Embryonic facial prominence (tissue), 1 donor: ENCODE data around the gene RCHY1.
"Not testable (repeated sequence)": the region's sequence is repeated elsewhere in the genome, so short reads cannot be mapped to it uniquely, and the experiment has no call there.

ENCODE experiments used
- DNase-seq: peaks from one replicate; pipeline ENCODE4 v3.0.0-alpha.2; 2016; ENCODE audit errors: extremely low spot score

RCHY1 gene

DNA sequence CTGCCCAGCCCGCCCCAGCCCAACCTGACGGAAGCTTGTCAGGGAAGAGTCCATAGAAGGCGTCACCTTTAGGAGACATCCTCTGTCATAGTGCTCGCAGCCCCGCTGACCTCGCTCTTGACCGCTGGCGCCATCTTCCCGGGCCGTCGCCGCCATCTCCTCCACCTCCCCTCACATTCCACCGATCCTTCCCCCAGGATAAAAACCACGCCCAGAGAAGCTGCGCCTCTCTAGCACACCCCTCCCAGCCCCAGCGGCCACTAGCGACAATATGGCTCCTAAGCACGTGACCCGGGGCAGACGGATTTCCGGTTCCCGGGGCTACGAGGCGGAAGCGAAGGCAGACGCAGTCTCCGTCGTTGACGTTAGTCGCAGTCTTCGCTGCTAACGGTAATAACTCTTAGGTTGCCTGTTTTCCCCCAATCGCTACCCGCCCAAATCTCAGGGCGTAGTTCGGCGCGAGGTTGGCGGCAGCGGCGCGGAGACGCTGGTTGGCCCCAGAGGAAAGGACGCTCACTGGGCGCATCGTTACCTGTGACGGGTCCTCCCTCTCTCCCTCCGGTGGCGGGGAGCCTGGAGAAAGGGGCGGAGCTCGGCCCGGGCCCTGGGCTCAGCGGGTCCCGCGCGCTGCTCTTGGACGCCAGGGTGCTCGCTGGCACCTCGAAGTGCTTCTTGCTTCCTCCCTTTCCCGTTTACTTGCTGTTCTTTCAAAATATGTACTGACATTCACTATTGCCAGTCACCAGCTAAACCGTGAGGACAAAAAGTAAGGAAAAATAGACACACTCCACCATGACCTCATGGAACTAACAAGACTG is at the start of gene RCHY1, which contains the start of gene THAP6:
RCHY1 (minus strand) TSS at position 273 of the 818 bp plus-strand sequence; CDS start at position 156, 117 bp downstream.
THAP6 (plus strand) TSS at position 343 of the 818 bp plus-strand sequence. CDS start 980 bp downstream, outside the sequence.
- DNase-seq = peak; percentile 93

DNA sequence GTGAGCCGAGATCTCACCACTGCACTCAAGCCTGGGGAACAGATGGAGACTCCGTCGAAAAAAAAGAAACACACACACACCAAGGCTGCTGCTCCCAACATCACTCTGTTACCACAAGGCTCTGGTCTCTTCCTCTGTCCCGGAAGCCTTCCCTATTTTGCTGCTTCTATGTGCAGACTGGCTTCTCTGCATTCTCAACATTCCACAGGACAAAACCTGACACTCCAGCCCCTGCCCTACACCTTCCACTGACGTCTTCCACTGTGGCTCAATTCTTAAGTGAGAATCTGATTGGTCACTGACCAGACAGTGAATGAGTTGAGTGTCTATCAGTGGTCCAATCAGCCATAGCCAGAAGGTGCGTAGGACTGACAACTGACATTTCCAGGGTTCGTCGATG is 47.6 kb upstream of the RCHY1 start:
- DNase-seq = no peak

DNA sequence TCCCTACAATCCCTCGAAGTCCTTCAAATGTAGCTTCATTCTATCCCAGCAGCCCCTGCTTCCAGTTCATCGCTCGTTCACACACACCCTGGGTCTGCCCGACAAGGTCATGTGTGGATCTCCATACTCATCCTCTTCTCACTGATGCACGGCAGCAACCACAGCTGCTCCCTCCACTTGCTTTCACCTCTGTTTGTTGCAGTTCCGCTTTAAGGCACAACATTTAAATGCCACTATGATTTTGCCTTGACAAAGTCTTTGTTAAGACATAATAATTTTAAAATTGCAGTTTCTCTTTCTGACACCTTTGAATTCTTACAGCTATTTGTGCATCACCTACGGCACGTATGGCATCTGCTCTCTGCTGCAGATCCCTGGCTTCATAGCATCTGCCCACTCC is 43.5 kb upstream of the RCHY1 start:
- DNase-seq = no peak

DNA sequence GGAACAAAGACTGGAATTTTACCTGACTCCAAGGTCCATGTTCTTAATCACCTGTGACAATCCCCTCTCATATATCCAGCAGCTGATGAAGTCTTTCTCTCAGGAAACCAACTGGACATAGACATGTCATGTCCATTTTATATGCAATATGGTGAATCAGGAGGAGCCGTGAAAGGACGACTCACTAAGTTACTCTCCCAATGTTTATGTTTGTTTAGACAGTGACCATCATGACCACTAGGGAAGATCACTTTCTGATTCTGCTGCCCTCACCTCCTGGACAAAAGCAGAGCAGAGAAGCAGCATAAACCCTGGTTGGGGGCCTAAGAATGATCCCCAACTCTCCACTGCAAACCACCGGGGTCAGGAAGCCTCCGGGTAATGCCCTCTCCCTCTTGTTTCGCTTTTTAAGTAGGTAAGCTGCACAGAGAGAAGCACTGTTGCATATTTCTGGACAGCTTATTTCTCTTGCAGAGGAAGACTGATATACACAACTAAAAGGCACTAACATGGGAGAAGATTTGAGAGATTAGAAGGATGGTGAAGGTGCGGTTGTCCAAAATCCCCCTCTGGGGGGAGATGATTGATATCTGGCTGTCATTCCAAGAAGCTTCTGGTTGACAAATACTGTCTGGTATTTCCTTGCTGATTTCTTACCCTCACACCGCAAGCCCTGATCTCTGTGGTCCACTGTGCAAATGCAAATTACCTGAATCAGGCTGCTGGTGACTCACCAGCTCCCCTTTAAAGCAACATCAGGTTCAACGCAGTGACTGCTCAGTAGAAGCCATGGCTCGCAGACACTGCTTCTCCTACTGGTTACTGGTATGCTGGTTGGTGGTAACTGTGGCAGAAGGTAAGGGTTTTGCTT is 41.3 kb upstream of the RCHY1 start, which contains the start of gene ODAPH:
ODAPH (plus strand) TSS at position 773 of the 871 bp plus-strand sequence; CDS start at position 790, 17 bp downstream.
- no peak for DNase-seq

DNA sequence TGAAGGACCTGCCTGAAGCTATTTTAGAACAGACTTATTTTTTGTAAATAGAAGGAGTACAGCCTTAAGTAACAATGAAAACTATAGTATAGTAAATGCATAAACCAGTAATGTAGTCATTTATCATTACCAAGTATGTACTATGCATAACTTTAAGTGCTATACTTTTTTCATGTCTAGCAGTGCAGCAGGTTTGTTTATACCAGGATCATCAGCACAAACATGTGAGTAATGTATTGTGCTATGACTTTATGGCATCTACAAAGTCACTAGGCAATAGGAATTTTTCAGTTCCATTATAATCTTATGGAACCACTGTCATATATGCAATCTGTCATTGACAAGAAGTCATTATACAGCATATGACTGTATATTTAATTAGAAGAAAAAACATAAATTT is 38.2 kb upstream of the RCHY1 start:
- DNase-seq = no peak

DNA sequence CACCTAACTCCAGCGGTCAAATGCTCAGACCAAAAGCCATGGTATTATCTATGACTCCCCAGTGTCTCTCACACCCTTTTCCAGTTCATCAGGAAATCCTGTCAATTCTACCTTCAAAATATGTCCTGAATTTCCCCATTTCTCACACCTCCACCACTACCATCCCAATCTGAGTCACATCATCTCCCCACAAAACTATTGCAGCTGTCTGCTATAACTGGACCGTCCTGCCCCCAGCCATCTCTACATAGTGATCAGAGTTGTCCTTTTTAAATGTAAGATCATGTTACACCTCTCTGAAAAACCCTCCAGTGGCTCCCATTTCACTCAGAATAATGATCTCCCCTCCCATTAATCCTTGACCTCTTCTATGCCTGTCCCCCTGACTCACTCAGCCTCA is 34.8 kb upstream of the RCHY1 start:
- DNase-seq = no peak

DNA sequence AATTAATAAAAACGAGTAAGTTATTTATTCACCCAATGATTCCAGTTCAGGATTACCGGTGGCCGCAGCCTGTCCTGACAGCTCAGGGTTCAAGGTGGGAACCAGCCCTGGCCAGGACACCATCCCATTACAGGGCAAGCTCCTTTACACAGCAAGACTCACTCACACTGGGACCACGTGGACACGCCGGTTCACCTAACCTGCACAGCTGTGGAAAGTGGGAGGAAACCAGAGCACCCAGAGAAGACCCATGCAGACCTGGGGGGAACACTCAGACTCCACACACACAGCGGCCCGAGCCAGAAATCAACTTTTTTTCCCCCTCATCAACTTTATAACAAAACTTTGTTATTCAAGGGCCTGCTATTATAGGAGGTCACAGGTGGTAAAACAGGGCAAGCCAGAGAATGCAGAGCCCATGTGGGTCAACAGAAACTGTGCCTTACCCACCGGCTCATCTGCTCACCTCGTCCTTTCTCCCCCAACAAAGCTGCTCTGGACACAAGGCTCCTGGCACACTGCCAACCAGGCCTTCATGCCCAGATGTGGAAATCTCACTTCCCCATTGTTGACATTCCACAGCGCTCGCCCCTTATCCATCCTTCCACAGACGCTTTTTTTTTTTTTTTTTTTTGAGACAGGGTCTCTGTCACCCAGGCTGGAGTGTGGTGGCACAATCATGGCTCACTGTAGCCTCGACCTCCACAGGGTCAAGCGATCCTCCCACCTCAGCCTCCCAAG is 33.6 kb upstream of the RCHY1 start:
- no peak for DNase-seq

DNA sequence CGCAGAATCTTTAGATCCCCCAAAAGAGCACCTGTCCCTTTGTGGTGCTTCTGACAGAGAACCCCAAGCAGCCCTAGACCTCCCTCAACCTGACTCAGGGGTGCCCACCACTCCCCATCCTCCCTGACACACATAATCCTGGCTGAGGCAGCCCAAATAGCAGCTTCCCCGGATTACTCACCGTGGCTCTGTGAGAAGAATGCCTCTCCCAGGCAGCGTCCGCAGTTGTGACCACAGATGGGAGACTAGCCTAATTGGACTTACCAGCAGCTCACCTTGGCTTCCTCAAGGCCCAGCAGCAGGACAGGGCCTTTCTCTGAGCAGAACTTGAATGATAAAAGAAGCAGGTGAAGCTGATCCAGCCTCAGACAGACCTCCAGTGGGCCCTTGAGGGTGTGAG is 31.3 kb upstream of the RCHY1 start:
- no peak for DNase-seq

DNA sequence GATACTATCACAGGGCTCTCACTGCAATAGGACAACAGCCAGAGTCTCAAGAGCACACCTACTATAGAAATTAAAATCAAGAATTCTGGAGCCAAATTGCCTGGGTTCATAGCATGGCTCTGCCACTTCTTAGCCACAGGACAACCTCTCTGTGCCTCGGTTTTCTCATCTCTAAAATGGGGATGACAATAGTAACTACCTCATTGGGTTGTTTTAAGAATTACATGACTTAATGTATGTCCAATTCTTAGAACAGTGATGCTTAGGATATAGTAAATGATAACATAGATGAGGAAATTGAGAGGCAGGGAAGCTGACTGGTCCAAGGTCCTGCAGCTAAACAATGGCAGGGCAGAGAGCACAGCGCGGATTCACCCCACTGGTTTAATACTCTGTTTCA is 30.7 kb upstream of the RCHY1 start:
- DNase-seq = no peak

DNA sequence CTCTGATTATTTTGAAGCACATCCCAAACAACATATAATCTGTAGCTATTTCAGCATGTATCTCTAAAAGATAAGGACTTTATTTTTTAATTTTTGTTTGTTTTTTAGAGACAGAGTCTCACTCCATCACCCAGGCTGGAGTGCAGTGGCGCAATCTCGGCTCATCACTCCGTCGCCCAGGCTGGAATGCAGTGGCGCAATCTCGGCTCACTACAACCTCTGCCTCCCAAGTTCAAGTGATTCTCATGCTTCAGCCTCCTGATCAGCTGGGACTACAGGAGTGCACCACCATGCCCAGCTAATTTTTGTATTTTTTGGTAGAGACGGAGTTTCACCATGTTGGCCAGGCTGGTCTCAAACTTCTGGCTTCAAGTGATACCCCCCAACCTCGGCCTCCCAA is 30.0 kb upstream of the RCHY1 start:
- not testable (repeated sequence) for DNase-seq

DNA sequence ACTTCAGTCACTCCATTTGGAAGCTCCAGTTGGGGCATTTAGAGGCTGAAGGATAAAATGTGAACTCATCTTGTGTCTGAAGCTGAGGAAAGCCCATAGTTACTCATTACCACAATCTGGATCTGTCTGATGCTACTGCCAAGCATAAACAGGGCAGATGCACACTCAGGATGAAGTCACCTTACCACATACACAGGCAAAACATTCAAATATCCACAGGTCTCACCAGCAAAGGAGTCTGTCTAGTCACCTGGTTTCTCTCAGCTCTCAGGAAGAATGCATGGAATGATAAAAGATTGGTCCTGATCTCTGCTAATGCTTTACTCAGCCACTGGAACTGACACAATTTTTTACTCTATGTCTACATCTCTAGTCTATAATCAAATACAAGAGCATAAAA is 28.6 kb upstream of the RCHY1 start:
- no peak for DNase-seq

DNA sequence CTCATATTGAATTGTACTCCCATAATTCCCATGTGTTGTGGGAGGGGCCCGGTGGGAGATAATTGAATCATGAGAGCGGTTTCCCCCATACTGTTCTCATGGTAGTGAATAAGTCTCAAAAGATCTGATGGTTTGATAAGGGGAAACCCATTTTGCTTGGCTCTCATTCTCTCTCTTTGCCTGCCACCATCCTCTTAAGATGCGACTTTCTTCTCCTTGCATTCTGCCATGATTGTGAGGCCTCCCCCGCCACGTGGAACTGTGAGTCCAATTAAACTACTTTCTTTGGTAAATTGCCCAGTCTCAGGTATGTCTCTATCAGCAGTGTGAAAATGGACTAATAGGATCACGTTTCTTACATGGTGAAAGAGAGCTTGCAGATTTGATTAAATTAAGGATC is 23.1 kb upstream of the RCHY1 start:
- DNase-seq = not testable (repeated sequence)

DNA sequence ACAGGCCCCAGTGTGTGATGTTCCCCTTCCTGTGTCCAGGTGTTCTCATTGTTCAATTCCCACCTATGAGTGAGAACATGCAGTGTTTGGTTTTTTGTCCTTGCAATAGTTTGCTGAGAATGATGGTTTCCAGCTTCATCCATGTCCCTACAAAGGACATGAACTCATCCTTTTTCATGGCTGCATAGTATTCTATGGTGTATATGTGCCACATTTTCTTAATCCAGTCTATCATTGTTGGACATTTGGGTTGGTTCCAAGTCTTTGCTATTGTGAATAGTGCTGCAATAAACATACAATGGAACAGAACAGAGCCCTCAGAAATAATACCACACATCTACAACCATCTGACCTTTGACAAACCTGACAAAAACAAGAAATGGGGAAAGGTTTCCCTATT is 19.7 kb upstream of the RCHY1 start:
- DNase-seq = not testable (repeated sequence)

DNA sequence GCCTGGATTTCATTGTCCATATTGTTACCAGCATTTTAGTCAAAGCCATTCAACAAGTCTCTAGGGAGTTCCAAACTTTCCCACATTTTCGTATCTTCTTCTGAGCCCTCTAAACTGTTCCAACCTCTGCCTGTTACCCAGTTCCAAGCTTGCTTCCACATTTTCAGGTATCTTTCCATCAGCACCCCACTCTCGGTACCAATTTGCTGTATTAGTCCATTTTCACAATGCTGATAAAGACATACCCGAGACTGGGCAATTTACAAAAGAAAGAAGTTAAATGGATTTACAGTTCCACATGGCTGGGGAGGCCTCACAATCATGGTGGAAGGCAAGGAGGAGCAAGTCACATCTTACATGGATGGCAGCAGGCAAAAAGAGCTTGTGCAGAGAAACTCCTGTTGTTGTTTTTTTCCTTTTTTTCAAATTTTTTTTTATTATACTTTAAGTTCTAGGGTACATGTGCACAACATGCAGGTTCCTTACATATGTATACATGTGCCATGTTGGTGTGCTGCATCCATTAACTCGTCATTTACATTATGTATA is 19.2 kb upstream of the RCHY1 start:
- not testable (repeated sequence) for DNase-seq

DNA sequence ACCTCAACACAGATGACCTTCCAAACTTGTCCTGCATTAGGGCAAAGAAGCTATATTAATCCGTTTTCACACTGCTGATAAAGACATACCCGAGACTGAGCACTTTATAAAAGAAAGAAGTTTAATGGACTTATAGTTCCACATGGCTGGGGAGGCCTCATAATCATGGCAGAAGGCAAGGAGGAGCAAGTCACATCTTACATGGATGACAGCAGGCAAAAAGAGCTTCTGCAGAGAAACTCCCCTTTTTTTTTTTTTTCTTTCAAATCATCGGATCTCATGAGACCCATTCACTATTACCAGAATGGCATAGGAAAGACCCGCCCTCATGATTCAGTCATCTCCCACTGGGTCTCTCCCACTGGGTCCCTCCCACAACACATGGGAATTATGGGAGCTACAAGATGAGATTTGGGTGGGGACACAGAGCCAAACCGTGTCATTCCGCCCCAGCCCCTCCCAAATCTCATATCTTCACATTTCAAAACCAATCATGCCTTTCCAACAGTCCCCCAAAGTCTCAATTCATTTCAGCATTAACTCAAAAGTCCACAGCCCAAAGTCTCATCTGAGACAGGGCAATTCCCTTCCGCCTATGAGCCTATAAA is 17.4 kb upstream of the RCHY1 start:
- not testable (repeated sequence) for DNase-seq

DNA sequence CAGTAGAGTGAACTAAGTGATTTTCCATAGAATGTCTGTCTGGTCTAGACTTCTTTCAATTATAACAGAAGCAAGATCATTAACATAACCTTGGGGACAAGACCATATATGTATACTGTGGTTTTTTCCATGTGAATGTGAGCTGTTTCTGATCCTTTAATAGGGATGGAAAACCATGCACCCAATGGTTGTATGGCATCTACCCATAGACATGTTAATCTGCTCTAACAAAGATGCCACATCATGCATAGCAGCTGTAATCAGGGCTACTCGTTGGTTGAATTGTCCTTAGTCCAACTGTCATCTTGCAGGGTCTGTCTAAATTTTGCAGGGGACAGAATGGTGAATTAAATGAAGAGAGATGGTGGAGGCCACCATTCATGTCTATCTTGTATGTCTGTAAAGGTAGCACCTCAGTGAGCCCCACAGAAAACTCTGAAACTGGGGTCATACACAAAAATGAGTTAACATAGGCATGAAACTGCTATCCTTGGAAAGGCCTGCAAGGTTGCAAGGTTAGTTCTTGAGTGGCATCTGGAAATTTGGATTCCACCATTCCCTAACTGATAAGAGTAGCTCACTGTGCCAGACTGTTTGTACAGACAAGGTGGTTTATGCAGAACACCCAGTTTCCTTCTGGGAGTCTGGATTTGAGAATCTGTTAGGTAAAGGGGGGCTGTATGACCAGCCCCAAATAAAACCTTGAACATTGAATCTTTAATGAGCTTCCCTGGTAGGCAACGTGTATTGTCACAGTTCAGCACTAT is 16.5 kb upstream of the RCHY1 start:
- DNase-seq = no peak

DNA sequence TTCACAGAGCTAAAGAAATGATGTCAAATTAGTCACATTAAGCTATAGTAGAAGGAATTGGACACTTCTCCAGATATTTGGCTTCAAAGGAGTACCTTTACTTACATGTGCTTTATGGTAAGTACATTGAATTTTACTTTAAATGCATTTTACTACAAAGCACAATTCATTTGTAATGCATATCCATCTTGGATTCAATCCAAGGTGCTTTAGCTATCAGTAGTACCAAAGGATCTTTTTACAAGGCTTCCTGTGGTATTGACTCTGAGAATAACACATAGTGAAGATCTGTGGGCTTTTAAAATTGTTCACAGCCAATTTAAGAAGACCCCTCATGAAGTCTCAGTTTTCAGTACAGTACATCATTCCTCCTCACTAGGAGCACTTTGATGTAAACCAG is 13.3 kb upstream of the RCHY1 start:
- no peak for DNase-seq

DNA sequence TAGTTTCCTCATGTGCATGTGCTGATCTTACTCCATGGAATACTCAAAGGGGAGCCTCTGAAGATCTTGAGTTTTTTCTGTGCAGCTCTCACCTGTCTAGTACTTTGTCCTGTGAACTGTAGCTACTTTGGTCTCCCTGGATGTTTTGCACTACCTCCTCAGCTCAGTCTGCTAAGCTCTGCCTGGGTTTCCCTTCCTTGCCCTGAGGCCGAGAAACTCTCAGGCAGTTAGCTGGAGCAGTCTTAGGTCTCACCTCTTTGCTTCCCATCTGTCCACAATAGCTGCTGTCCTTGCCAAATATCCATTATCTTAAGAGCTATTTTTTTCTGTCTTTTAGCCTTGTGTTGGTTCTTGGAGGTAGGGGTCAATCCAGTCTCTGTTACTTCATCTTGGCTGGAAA is 11.7 kb upstream of the RCHY1 start:
- no peak for DNase-seq

DNA sequence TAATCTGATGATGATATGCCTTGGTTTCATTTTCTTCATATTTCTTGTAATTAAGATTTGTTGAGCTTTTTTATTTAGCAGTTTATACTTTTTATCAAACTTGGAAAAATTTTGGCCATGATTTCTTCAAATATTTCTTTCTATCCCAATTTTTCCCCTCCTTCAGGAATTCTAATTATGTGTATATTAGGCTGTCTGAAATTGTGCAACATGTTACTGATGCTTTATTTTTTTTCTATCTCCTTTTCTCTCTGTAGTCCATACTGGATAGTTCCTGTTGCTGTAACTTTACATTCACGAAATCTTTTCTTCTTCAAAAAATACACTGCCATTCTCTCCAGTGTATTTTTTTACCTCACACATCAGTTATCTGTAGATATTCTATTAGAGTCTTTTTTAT is 10.9 kb upstream of the RCHY1 start:
- no peak for DNase-seq

DNA sequence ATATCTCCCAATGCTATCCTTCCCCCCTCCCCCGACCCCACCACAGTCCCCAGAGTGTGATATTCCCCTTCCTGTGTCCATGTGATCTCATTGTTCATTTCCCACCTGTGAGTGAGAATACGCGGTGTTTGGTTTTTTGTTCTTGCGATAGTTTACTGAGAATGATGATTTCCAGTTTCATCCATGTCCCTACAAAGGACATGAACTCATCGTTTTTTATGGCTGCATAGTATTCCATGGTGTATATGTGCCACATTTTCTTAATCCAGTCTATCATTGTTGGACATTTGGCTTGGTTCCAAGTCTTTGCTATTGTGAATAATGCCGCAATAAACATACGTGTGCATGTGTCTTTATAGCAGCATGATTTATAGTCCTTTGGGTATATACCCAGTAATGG is 5.2 kb upstream of the RCHY1 start:
- DNase-seq = not testable (repeated sequence)
